Measurements from ENCODE around the gene CCDC146. TPM values are rescaled to one million over a fixed set of nuclear protein-coding genes. Genes with fewer than 3 reads are reported as not detected.

CCDC146 gene
- total and polyA plus RNA-seq, 10 of the 15 experiments (the other 5 are each of a cell fraction or from before 2014, with no cell fraction given), result 0.28 to 5.3 (median 1.3) TPM

- intact Hi-C loops (cut with micrococcal nuclease; ENCODE audit: unreplicated experiment), result no loop called here
- no peaks in the 10 kb centered on the region for H3K27me3 ChIP-seq (replicated peaks in 1 of 2; ENCODE audit: control insufficient read depth in 2 of 2, insufficient read depth in 2 of 2, low read length in 1 of 2)
- H4K20me1 ChIP-seq (ENCODE audit: control insufficient read depth, insufficient read depth), result no peaks in the 10 kb centered on the region
- ChIA-PET RAD21 (ENCODE audit: unreplicated experiment) (no interaction called here), POLR2A (interaction anchor here (0.6 to 0.8 kb wide), 2 partner anchors 31 to 825 kb away, joined by 3 to 5 read pairs; no protein-coding TSS in a partner anchor), SMC1A (ENCODE audit: uncharacterized antibody, unreplicated experiment) (interaction anchor here (0.8 kb wide), 1 partner anchor 13 kb away, joined by 3 read pairs; no protein-coding TSS in a partner anchor), CTCF (interaction anchor here (0.8 to 3.2 kb wide), 2 partner anchors 9 to 12 kb away, joined by 3 to 19 read pairs; no protein-coding TSS in a partner anchor)
- H2AFZ ChIP-seq (ENCODE audit: control insufficient read depth, low read depth, low read length), result no peak overlapping the region
- H3K4me2 ChIP-seq (ENCODE audit: control insufficient read depth, insufficient read depth), result no peak overlapping the region
- H3K79me2 ChIP-seq (ENCODE audit: control insufficient read depth, insufficient read depth, low read length), result no peaks in the 10 kb centered on the region
- TF ChIP-seq MLLT1 (IDR thresholded peaks at IDR 0.05), result no peak
- no peak for TF ChIP-seq BACH1 (IDR thresholded peaks at IDR 0.05; ENCODE audit: borderline replicate concordance)
- TF ChIP-seq TCF3 (IDR thresholded peaks at IDR 0.05; ENCODE audit: borderline replicate concordance, insufficient read depth, low read depth, low read length), result no peak
- TF ChIP-seq CHD4 (IDR thresholded peaks at IDR 0.05), result no peak
- H3K9ac ChIP-seq (ENCODE audit: control insufficient read depth, insufficient read depth, low read length), result no peak overlapping the region
- no peak overlapping the region for H3K4me3 ChIP-seq
- in situ Hi-C loops (cut with MboI), result no loop called here
- DNase-seq (ENCODE audit: low read depth, low spot score) (no peak), ATAC-seq (no peak), FAIRE-seq (no peak)
- H3K4me1 ChIP-seq (ENCODE audit: control insufficient read depth, insufficient read depth, low read length), result peaks cover 8% of the 10 kb centered on the region
- no peaks in the 10 kb centered on the region; the same call in 1 of the 3 replicates for H3K9me3 ChIP-seq (replicated peaks; ENCODE audit: control insufficient read depth, insufficient read depth, low read length)
- no peak overlapping the region for H3K27ac ChIP-seq (ENCODE audit: control insufficient read depth, insufficient read depth)
- 95% methylated on average over 2 of the region's 2 CpGs for WGBS (ENCODE audit: insufficient coverage, insufficient replicate concordance, low lambda C conversion rate, missing lambda C conversion rate)
- BruUV-seq (replicated peaks), result no TSS peak
- H3K36me3 ChIP-seq (ENCODE audit: control insufficient read depth in 2 of 2, insufficient read depth in 2 of 2, low read length in 1 of 2), result no peaks in the 10 kb centered on the region
Observed at GRCh38 chr7:77235276-77235675, 112.9 kb downstream of the CCDC146 start.

GRCh38 chr7:77238703-77239136, 116.3 kb downstream of the CCDC146 start:
- Histone ChIP-seq H3K36me3 (ENCODE audit: control insufficient read depth in 2 of 2, insufficient read depth in 2 of 2, low read length in 1 of 2) (no peaks in the 10 kb centered on the region), H3K4me3 (no peak overlapping the region), H3K4me2 (ENCODE audit: control insufficient read depth, insufficient read depth) (no peak overlapping the region), H2AFZ (ENCODE audit: control insufficient read depth, low read depth, low read length) (no peak overlapping the region), H3K27ac (ENCODE audit: control insufficient read depth, insufficient read depth) (no peak overlapping the region), H3K79me2 (ENCODE audit: control insufficient read depth, insufficient read depth, low read length) (no peaks in the 10 kb centered on the region), H3K9me3 (replicated peaks; ENCODE audit: control insufficient read depth, insufficient read depth, low read length) (no peaks in the 10 kb centered on the region), H3K9ac (ENCODE audit: control insufficient read depth, insufficient read depth, low read length) (no peak overlapping the region), H3K4me1 (ENCODE audit: control insufficient read depth, insufficient read depth, low read length) (peaks cover 8% of the 10 kb centered on the region), H3K27me3 (replicated peaks in 1 of 2; ENCODE audit: control insufficient read depth in 2 of 2, insufficient read depth in 2 of 2, low read length in 1 of 2) (no peaks in the 10 kb centered on the region), H4K20me1 (ENCODE audit: control insufficient read depth, insufficient read depth) (no peaks in the 10 kb centered on the region)
- in situ Hi-C loops (cut with MboI), result no loop called here
- no TSS peak for BruUV-seq (replicated peaks)
- SMC1A ChIA-PET (ENCODE audit: uncharacterized antibody, unreplicated experiment), result interaction anchor here (1.2 to 4.7 kb wide), 4 partner anchors 9 to 93 kb away, joined by 3 to 31 read pairs (median 5); no protein-coding TSS in a partner anchor
- 50% methylated on average over 2 of the region's 2 CpGs for WGBS (ENCODE audit: insufficient coverage, insufficient replicate concordance, low lambda C conversion rate, missing lambda C conversion rate)
- DNase-seq (ENCODE audit: low read depth, low spot score) (no peak), FAIRE-seq (no peak), ATAC-seq (no peak; the same call in 2 of the 3 replicates)
- RAD21 ChIA-PET (ENCODE audit: unreplicated experiment), result interaction anchor here (1.8 to 2.9 kb wide), 2 partner anchors 8 to 93 kb away, joined by 5 to 15 read pairs; no protein-coding TSS in a partner anchor
- intact Hi-C loops (cut with micrococcal nuclease; ENCODE audit: unreplicated experiment), result no loop called here
- POLR2A ChIA-PET, result no interaction called here
- CTCF ChIA-PET, result interaction anchor here (1.9 kb wide), 1 partner anchor 9 kb away, joined by 16 read pairs; no protein-coding TSS in a partner anchor
- TF ChIP-seq TBL1XR1 (IDR thresholded peaks at IDR 0.05; ENCODE audit: low read depth, low read length) (no peak), JUNB (IDR thresholded peaks at IDR 0.05) (no peak), YY1 (IDR thresholded peaks at IDR 0.05; ENCODE audit: low read depth, low read length) (no peak), BRCA1 (IDR thresholded peaks at IDR 0.05; ENCODE audit: low read depth, low read length) (no peak), RELB (IDR thresholded peaks at IDR 0.05; ENCODE audit: low read depth) (no peak), MEF2A (IDR thresholded peaks at IDR 0.05; ENCODE audit: insufficient read depth, low read depth, low read length) (no peak), ZNF622 (IDR thresholded peaks at IDR 0.05) (no peak), EGR1 (IDR thresholded peaks at IDR 0.05; ENCODE audit: borderline replicate concordance in 1 of 2, low read depth in 2 of 2, low read length in 2 of 2) (no peak), NKRF (conservative IDR thresholded peaks at IDR 0.05) (no peak)

Measured in GM12878 (cell line).